ENCODE data around the gene OLFM3. TPM values are rescaled to one million over a fixed set of nuclear protein-coding genes. Genes with fewer than 3 reads are reported as not detected.

Gene OLFM3
- total RNA-seq, 1 donor from 2014 or later = 0.23 TPM

- no peaks in the 10 kb centered on the region for H3K4me1 Mint-ChIP-seq
- no peak for DNase-seq (ENCODE audit: low read depth, low spot score)
- no peaks in the 10 kb centered on the region for H3K36me3 Mint-ChIP-seq (ENCODE audit: low read depth)
- H3K4me3 Mint-ChIP-seq = no peak overlapping the region
- no peaks in the 10 kb centered on the region for H3K27me3 Mint-ChIP-seq (ENCODE audit: low read depth)
- TF ChIP-seq CTCF (conservative IDR thresholded peaks at IDR 0.05) = no peak
- no peak overlapping the region for H3K27ac Mint-ChIP-seq (ENCODE audit: unreplicated experiment)
- no peaks in the 10 kb centered on the region for H3K9me3 Mint-ChIP-seq
Observed at GRCh38 chr1:101914473-101915242, 82.1 kb downstream of the OLFM3 start.

- no peaks in the 10 kb centered on the region for H3K9me3 Mint-ChIP-seq
- no peak for DNase-seq (ENCODE audit: low read depth, low spot score)
- H3K36me3 Mint-ChIP-seq (ENCODE audit: low read depth) = no peaks in the 10 kb centered on the region
- no peaks in the 10 kb centered on the region for H3K4me1 Mint-ChIP-seq
- H3K27ac Mint-ChIP-seq (ENCODE audit: unreplicated experiment) = no peak overlapping the region
- H3K4me3 Mint-ChIP-seq = no peak overlapping the region
- no peak for TF ChIP-seq CTCF (conservative IDR thresholded peaks at IDR 0.05)
- H3K27me3 Mint-ChIP-seq (ENCODE audit: low read depth) = no peaks in the 10 kb centered on the region
Observed at GRCh38 chr1:101911894-101912293, 84.8 kb downstream of the OLFM3 start.

- no peak for TF ChIP-seq CTCF (conservative IDR thresholded peaks at IDR 0.05)
- DNase-seq (ENCODE audit: low read depth, low spot score) = no peak
- Mint-ChIP-seq H3K36me3 (ENCODE audit: low read depth) (no peaks in the 10 kb centered on the region), H3K4me1 (no peaks in the 10 kb centered on the region), H3K9me3 (no peaks in the 10 kb centered on the region), H3K4me3 (no peak overlapping the region), H3K27me3 (ENCODE audit: low read depth) (no peaks in the 10 kb centered on the region), H3K27ac (ENCODE audit: unreplicated experiment) (no peak overlapping the region)
Observed at GRCh38 chr1:101908980-101909379, 87.7 kb downstream of the OLFM3 start.

GRCh38 chr1:101907264-101907663 is 89.5 kb downstream of the OLFM3 start:
- no peaks in the 10 kb centered on the region for H3K4me1 Mint-ChIP-seq
- no peak for DNase-seq (ENCODE audit: low read depth, low spot score)
- H3K27me3 Mint-ChIP-seq (ENCODE audit: low read depth) = no peaks in the 10 kb centered on the region
- no peak overlapping the region for H3K4me3 Mint-ChIP-seq
- no peaks in the 10 kb centered on the region for H3K9me3 Mint-ChIP-seq
- no peaks in the 10 kb centered on the region for H3K36me3 Mint-ChIP-seq (ENCODE audit: low read depth)
- TF ChIP-seq CTCF (conservative IDR thresholded peaks at IDR 0.05) = no peak
- no peak overlapping the region for H3K27ac Mint-ChIP-seq (ENCODE audit: unreplicated experiment)

GRCh38 chr1:101905283-101905835 is 91.4 kb downstream of the OLFM3 start:
- Mint-ChIP-seq H3K9me3 (no peaks in the 10 kb centered on the region), H3K4me1 (no peaks in the 10 kb centered on the region), H3K27ac (ENCODE audit: unreplicated experiment) (no peak overlapping the region), H3K36me3 (ENCODE audit: low read depth) (no peaks in the 10 kb centered on the region), H3K27me3 (ENCODE audit: low read depth) (no peaks in the 10 kb centered on the region), H3K4me3 (no peak overlapping the region)
- TF ChIP-seq CTCF (conservative IDR thresholded peaks at IDR 0.05) = no peak
- no peak for DNase-seq (ENCODE audit: low read depth, low spot score)
